K562 (cell line): ENCODE measurements around the gene C9orf50. TPM values are rescaled to one million over a fixed set of nuclear protein-coding genes. Genes with fewer than 3 reads are reported as not detected.
A peak's percentile ranks its signal among the peaks of the same experiment; 100 is the strongest.

ENCODE experiments used
- ATAC-seq: fragments of 200-7000 bp; cut with Tn5 transposase; 3 replicates; pipeline ENCODE4 v1.9.1; 2020; ENCODE audit warnings: moderate library complexity
- BruUV-seq: library from RNA; stranded (reverse); fragments of 400-500 nt; replicated peaks from 2 replicates; lab custom pipeline; 2021; lab: Mats Ljungman, UMichigan
- CTCF ChIA-PET: fragments of 300-600 bp; formaldehyde crosslinking; extraction: SDS; loops from one replicate; lab custom pipeline; 2021; ENCODE audit warnings: low intra/inter-chr PET ratio; lab: Yijun Ruan, JAX
- POLR2A ChIA-PET: fragments of 300-600, 350-650 bp; sonication (Branson Sonifier 250); formaldehyde crosslinking; extraction: SDS; loops from one replicate; lab custom pipeline; 2021; ENCODE audit warnings: antibody characterized with exemption, inconsistent platforms; lab: Yijun Ruan, JAX
- DNase-seq, 4 experiments: peaks; one replicate each; pipeline versions ENCODE4 v3.0.0 to v3.0.0-alpha.2; 2011 to 2018; ENCODE audit warnings: low spot score in 3 of 4, mixed read lengths in 3 of 4; ENCODE audit errors: extremely low read depth in 1 of 4
- FAIRE-seq: peaks from 2 replicates; lab custom pipeline; 2011; peaks lifted over from hg19 to GRCh38; lab: Jason Lieb, UNC
- H2AFZ ChIP-seq: 2 replicates; pipeline ENCODE4 v1.6.0; 2011; ENCODE audit warnings: low read depth, low read length, control low read depth, inconsistent platforms
- H3K27ac ChIP-seq: fragments of 200-600 bp; 3 replicates; pipeline ENCODE4 v1.8.0; 2011; ENCODE audit warnings: low read depth, mild to moderate bottlenecking, control low read depth, inconsistent platforms, low read length, moderate library complexity, mixed read lengths; ENCODE audit errors: extremely low read depth
- H3K27me3 ChIP-seq, 2 experiments: fragments of 300-600 bp in 1 of 2; 2 replicates in 1 of 2; 3 replicates in 1 of 2; pipeline versions ENCODE4 v1.6.0 to v1.8.0; 2011; ENCODE audit warnings: inconsistent platforms in 2 of 2, low read length in 2 of 2, mild to moderate bottlenecking in 1 of 2, mixed read lengths in 1 of 2, moderate library complexity in 1 of 2; ENCODE audit not compliant: control insufficient read depth in 2 of 2, insufficient read depth in 2 of 2
- H3K36me3 ChIP-seq: fragments of 300-600 bp; 3 replicates; pipeline ENCODE4 v1.8.0; 2011; ENCODE audit warnings: mild to moderate bottlenecking, low read length, inconsistent platforms; ENCODE audit not compliant: control insufficient read depth, insufficient read depth
- H3K4me1 ChIP-seq, 2 experiments: fragments of 200-600 bp in 1 of 2; replicated peaks in 1 of 2; 2 replicates in 1 of 2; 3 replicates in 1 of 2; pipeline versions ENCODE4 v1.5.1 to v1.8.0; 2011; ENCODE audit warnings: inconsistent platforms in 2 of 2, low read length in 2 of 2, mild to moderate bottlenecking in 1 of 2, mixed read lengths in 1 of 2, moderate library complexity in 1 of 2; ENCODE audit not compliant: control insufficient read depth in 2 of 2, insufficient read depth in 2 of 2
- H3K4me2 ChIP-seq: 2 replicates; pipeline ENCODE4 v1.6.1; 2011; ENCODE audit warnings: low read length, control low read depth, inconsistent platforms, mixed read lengths; ENCODE audit not compliant: insufficient read depth
- H3K4me3 ChIP-seq: fragments of 200-600 bp; sonication (generic), shearing (Covaris generic); 2 replicates; pipeline ENCODE4 v1.5.1; 2016; ENCODE audit warnings: control low read depth, inconsistent platforms
- H3K79me2 ChIP-seq: fragments of 200-600 bp; 3 replicates; pipeline ENCODE4 v1.8.0; 2011; ENCODE audit warnings: low read length, inconsistent platforms; ENCODE audit not compliant: control insufficient read depth, insufficient read depth
- H3K9ac ChIP-seq, 2 experiments: 2 replicates each; pipeline versions ENCODE4 v1.6.0 to v1.6.1; 2011; ENCODE audit warnings: low read depth in 2 of 2, low read length in 2 of 2, control low read depth in 1 of 2, inconsistent platforms in 1 of 2, mild to moderate bottlenecking in 1 of 2, mixed read lengths in 1 of 2; ENCODE audit not compliant: insufficient read depth in 1 of 2
- H3K9me1 ChIP-seq: one replicate; pipeline ENCODE4 v1.6.0; 2011; ENCODE audit warnings: inconsistent platforms, mild to moderate bottlenecking, low read length, moderate library complexity; ENCODE audit not compliant: control insufficient read depth, insufficient read depth
- H3K9me3 ChIP-seq: replicated peaks from 2 replicates; pipeline ENCODE4 v1.5.1; 2011; ENCODE audit warnings: low read depth, low read length, inconsistent platforms; ENCODE audit not compliant: control insufficient read depth, insufficient read depth
- H4K20me1 ChIP-seq: replicated peaks from 2 replicates; pipeline ENCODE4 v1.6.1; 2011; ENCODE audit warnings: low read length, inconsistent platforms, mixed read lengths; ENCODE audit not compliant: control insufficient read depth, insufficient read depth
- MCM3 ChIP-seq: fragments of 450-650 bp; IDR thresholded peaks from 2 replicates; pipeline ENCODE4 v1.6.1; 2016
- SNAPC5 ChIP-seq: fragments of 250-450 bp; sonication (Bioruptor Pico); IDR thresholded peaks from 2 replicates; pipeline ENCODE4 v1.8.0; 2021; ENCODE audit warnings: moderate library complexity, mild to moderate bottlenecking, inconsistent platforms
- SPI1 ChIP-seq: IDR thresholded peaks from 2 replicates; pipeline ENCODE4 v1.6.1; 2011; ENCODE audit warnings: low read depth, low read length, control low read depth, borderline replicate concordance
- XRCC5 ChIP-seq: fragments of 200-400 bp; formaldehyde crosslinking; IDR thresholded peaks from 2 replicates; pipeline ENCODE4 v1.6.1; 2017; ENCODE audit warnings: low read depth, mild to moderate bottlenecking, low read length
- ZFP36 ChIP-seq: fragments of 150-350 bp; IDR thresholded peaks from 2 replicates; pipeline ENCODE4 v1.6.1; 2018; ENCODE audit warnings: low read length, low read depth; ENCODE audit not compliant: partially characterized antibody
- ZNF609 ChIP-seq: sonication (generic); formaldehyde crosslinking; IDR thresholded peaks from 2 replicates; pipeline ENCODE4 v1.8.1; 2023; ENCODE audit warnings: missing genetic modification reagents, mild to moderate bottlenecking, borderline replicate concordance
- WGBS: fragments of 100-300 bp; shearing (Covaris generic); methylation state at CpG from one replicate; pipeline ENCODE4 v1.1.6; 2016; ENCODE audit warnings: low coverage, mixed read lengths; ENCODE audit not compliant: insufficient coverage; ENCODE audit errors: missing lambda C conversion rate; 5-methylcytosine and 5-hydroxymethylcytosine counted together
- in situ Hi-C: fragments of 300-500 bp; cut with MboI; formaldehyde crosslinking; loops from 4 replicates; pipeline ENCODE4 v1.15.0; 2018; ENCODE audit warnings: inconsistent platforms, mixed read lengths
- intact Hi-C: fragments of 100-400 bp; cut with micrococcal nuclease; formaldehyde crosslinking; loops from 2 replicates; pipeline ENCODE4 v1.14.2; 2022
- polyA plus RNA-seq, 8 experiments: library from polyadenylated mRNA; depleted of rRNA in 4 of 8; stranded (reverse) in 5 of 8; unstranded in 3 of 8; fragments of >200 nt; fragmentation: Nextera tagmentation in 2 of 8; fragmentation: Illumina TruSeq in 1 of 8; extraction: Ambion mirVana in 2 of 8; extraction: Trizol in 1 of 8; gene quantifications; 2 replicates each; pipeline versions ENCODE4 v1.2.1 to v1.2.3, GENCODE V29; 2011 to 2014; ENCODE audit warnings: inconsistent platforms in 1 of 8, missing spikeins in 1 of 8
- total RNA-seq, 7 experiments: library from RNA; depleted of rRNA in 6 of 7; stranded (reverse); fragments of >200 nt in 6 of 7; fragmentation: Illumina TruSeq in 2 of 7; extraction: Trizol in 2 of 7; gene quantifications; 2 replicates each; pipeline versions ENCODE4 v1.2.1 to v1.2.3, GENCODE V29; 2011 to 2021; ENCODE audit warnings: low replicate concordance in 1 of 7

The C9orf50 gene
- total and polyA plus RNA-seq, 9 of the 15 experiments (the other 6 are each of a cell fraction or from before 2014, with no cell fraction given), result not detected

GRCh38 chr9:129586245-129586644 is 34.7 kb downstream of the C9orf50 start:
- intact Hi-C loops, result loop anchor here (5.0 kb wide), 1 partner anchor 99 kb away; no protein-coding TSS in a partner anchor
- H3K4me2 ChIP-seq, result no peak overlapping the region
- H2AFZ ChIP-seq, result peak overlapping the region; percentile 85; the same call in 1 of the 2 replicates
- WGBS, result 80% methylated on average over 1 of the region's 1 CpG
- H3K9ac ChIP-seq, result peak overlapping the region in 1 of 2 experiments; percentile 82; a peak in 2 of 4 replicates
- TF ChIP-seq SNAPC5 (CRISPR knock-in tag) (no peak), SPI1 (0 out of 2 replicates have a peak, but pooled peaks have one; percentile 11), XRCC5 (no peak), MCM3 (no peak), ZFP36 (peak; percentile 19), ZNF609 (0 out of 2 replicates have a peak, but pooled peaks have one; percentile 9)
- FAIRE-seq, result no peak
- DNase-seq, result no peak
- H3K27ac ChIP-seq, result peak overlapping the region; percentile 76; the same call in 1 of the 3 replicates
- H3K9me3 ChIP-seq, result no peaks in the 10 kb centered on the region
- no peaks in the 10 kb centered on the region for H3K27me3 ChIP-seq
- H3K36me3 ChIP-seq, result no peaks in the 10 kb centered on the region
- H3K4me1 ChIP-seq, result peaks cover 26 to 35% of the 10 kb centered on the region in 2 experiments
- ATAC-seq, result no peak
- no peaks in the 10 kb centered on the region for H4K20me1 ChIP-seq
- POLR2A ChIA-PET, result interaction anchor here (0.5 to 1.6 kb wide), 4 partner anchors 14 to 447 kb away, joined by 3 read pairs; no protein-coding TSS in a partner anchor
- in situ Hi-C loops, result no loop called here
- H3K9me1 ChIP-seq, result no peaks in the 10 kb centered on the region
- CTCF ChIA-PET, result no interaction called here
- H3K4me3 ChIP-seq, result no peak overlapping the region
- no peaks in the 10 kb centered on the region for H3K79me2 ChIP-seq
- BruUV-seq, result no TSS peak
